ENCODE data around the gene DCST2.

DNA sequence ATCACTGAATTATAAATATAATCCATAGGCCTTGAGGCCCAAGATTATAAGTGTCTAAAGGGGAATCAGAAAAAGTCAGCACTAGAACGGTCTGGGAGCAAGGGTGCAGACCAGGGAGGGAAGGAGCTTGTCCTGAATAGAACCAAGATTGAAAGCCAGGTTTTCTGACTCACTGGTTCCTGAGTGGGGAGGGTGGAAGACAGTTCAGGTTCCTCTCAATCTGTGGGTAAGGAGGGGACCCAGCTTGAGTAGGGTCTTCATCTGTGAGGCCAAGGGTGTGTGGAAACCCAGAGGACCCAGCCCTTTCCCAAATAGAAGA, 39.4 kb downstream of the DCST2 start:
- TF ChIP-seq, protein P1, sequence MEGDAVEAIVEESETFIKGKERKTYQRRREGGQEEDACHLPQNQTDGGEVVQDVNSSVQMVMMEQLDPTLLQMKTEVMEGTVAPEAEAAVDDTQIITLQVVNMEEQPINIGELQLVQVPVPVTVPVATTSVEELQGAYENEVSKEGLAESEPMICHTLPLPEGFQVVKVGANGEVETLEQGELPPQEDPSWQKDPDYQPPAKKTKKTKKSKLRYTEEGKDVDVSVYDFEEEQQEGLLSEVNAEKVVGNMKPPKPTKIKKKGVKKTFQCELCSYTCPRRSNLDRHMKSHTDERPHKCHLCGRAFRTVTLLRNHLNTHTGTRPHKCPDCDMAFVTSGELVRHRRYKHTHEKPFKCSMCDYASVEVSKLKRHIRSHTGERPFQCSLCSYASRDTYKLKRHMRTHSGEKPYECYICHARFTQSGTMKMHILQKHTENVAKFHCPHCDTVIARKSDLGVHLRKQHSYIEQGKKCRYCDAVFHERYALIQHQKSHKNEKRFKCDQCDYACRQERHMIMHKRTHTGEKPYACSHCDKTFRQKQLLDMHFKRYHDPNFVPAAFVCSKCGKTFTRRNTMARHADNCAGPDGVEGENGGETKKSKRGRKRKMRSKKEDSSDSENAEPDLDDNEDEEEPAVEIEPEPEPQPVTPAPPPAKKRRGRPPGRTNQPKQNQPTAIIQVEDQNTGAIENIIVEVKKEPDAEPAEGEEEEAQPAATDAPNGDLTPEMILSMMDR (IDR thresholded peaks at IDR 0.05): no peak
- TF ChIP-seq POLR2A (IDR thresholded peaks at IDR 0.05): no peak
